ENCODE data around the gene RSPH10B2.
"Not testable (repeated sequence)": the region's sequence is repeated elsewhere in the genome, so short reads cannot be mapped to it uniquely, and the experiment has no call there.

The RSPH10B2 gene

GRCh38 chr7:6831018-6831725 lies 77.3 kb downstream of the RSPH10B2 start:
- DNase-seq, result no peak
- Histone ChIP-seq H3K9me3 (no peaks in the 10 kb centered on the region), H3K4me1 (no peaks in the 10 kb centered on the region), H3K36me3 (no peaks in the 10 kb centered on the region), H3K4me3 (no peak overlapping the region), H3K27ac (no peak overlapping the region), H3K27me3 (peaks cover 0 to 13% of the 10 kb centered on the region in 2 donors)
- intact Hi-C loops (cut with DNase I; ENCODE audit: low total_unique reads), result no loop called here
- TF ChIP-seq CTCF (IDR thresholded peaks at IDR 0.05), result no peak

GRCh38 chr7:6833636-6834035 lies 79.7 kb downstream of the RSPH10B2 start:
- no peak overlapping the region for H3K4me3 ChIP-seq
- DNase-seq, result no peak
- intact Hi-C loops (cut with DNase I; ENCODE audit: low total_unique reads), result no loop called here
- no peak overlapping the region for H3K27ac ChIP-seq
- H3K27me3 ChIP-seq, result peaks cover 0 to 13% of the 10 kb centered on the region in 2 donors
- no peaks in the 10 kb centered on the region for H3K4me1 ChIP-seq
- H3K36me3 ChIP-seq, result no peaks in the 10 kb centered on the region
- H3K9me3 ChIP-seq, result no peaks in the 10 kb centered on the region
- no peak for TF ChIP-seq CTCF (IDR thresholded peaks at IDR 0.05)

- H3K9me3 ChIP-seq; H3K27ac ChIP-seq; H3K4me1 ChIP-seq; intact Hi-C loops (cut with DNase I; ENCODE audit: low total_unique reads); H3K36me3 ChIP-seq; DNase-seq; H3K4me3 ChIP-seq: not testable (repeated sequence)
- H3K27me3 ChIP-seq, result peaks cover 0 to 20% of the 10 kb centered on the region in 2 donors
Measured at GRCh38 chr7:6835521-6835920, 81.6 kb downstream of the RSPH10B2 start.

GRCh38 chr7:6837081-6837480 lies 83.2 kb downstream of the RSPH10B2 start:
- DNase-seq; H3K9me3 ChIP-seq; H3K27ac ChIP-seq; H3K4me3 ChIP-seq; intact Hi-C loops (cut with DNase I; ENCODE audit: low total_unique reads); H3K4me1 ChIP-seq; H3K36me3 ChIP-seq: not testable (repeated sequence)
- H3K27me3 ChIP-seq, result peaks cover 0 to 12% of the 10 kb centered on the region in 2 donors

GRCh38 chr7:6842278-6842921 lies 88.5 kb downstream of the RSPH10B2 start:
- peaks cover 0 to 12% of the 10 kb centered on the region in 2 donors for H3K27me3 ChIP-seq
- H3K4me1 ChIP-seq; H3K4me3 ChIP-seq; DNase-seq; H3K27ac ChIP-seq; H3K36me3 ChIP-seq; H3K9me3 ChIP-seq; intact Hi-C loops (cut with DNase I; ENCODE audit: low total_unique reads): not testable (repeated sequence)

- H3K36me3 ChIP-seq; intact Hi-C loops (cut with DNase I; ENCODE audit: low total_unique reads); H3K27ac ChIP-seq; H3K9me3 ChIP-seq; DNase-seq; H3K4me1 ChIP-seq; H3K4me3 ChIP-seq: not testable (repeated sequence)
- H3K27me3 ChIP-seq, result peaks cover 0 to 12% of the 10 kb centered on the region in 2 donors
Measured at GRCh38 chr7:6843092-6843491, 89.2 kb downstream of the RSPH10B2 start.

- DNase-seq; intact Hi-C loops (cut with DNase I; ENCODE audit: low total_unique reads): not testable (repeated sequence)
Measured at GRCh38 chr7:6843654-6844053, 89.8 kb downstream of the RSPH10B2 start.

GRCh38 chr7:6845971-6846449 lies 92.1 kb downstream of the RSPH10B2 start:
- H3K36me3 ChIP-seq; H3K27ac ChIP-seq; H3K4me3 ChIP-seq; H3K4me1 ChIP-seq; intact Hi-C loops (cut with DNase I; ENCODE audit: low total_unique reads); H3K9me3 ChIP-seq; H3K27me3 ChIP-seq; DNase-seq: not testable (repeated sequence)

More at GRCh38 chr7:6843654-6844053, 89.8 kb downstream of the RSPH10B2 start:
- not testable (repeated sequence) for H3K27ac ChIP-seq, H3K36me3 ChIP-seq, H3K4me1 ChIP-seq, H3K9me3 ChIP-seq, H3K4me3 ChIP-seq
- peaks cover 0 to 12% of the 10 kb centered on the region in 2 donors for H3K27me3 ChIP-seq

- H3K4me3 ChIP-seq; H3K4me1 ChIP-seq; H3K27me3 ChIP-seq; DNase-seq; H3K9me3 ChIP-seq; H3K27ac ChIP-seq; intact Hi-C loops (cut with DNase I; ENCODE audit: low total_unique reads); H3K36me3 ChIP-seq: not testable (repeated sequence)
Measured at GRCh38 chr7:6847751-6848150, 93.8 kb downstream of the RSPH10B2 start.

Measured in tibial artery (tissue), 4 donors.